ENCODE results near the gene SYCN. TPM values are rescaled to one million over a fixed set of nuclear protein-coding genes. Genes with fewer than 3 reads are reported as not detected.

SYCN gene
- total and polyA plus RNA-seq, 2 donors (not counting 1 experiment from before 2014, with no cell fraction given): not detected

GRCh38 chr19:39170386-39171231 lies 33.5 kb downstream of the SYCN start:
- no peak overlapping the region for H3K4me3 ChIP-seq (ENCODE audit: control extremely low read depth in 1 of 5, extremely low read depth in 1 of 5, insufficient read depth in 1 of 5, low read depth in 2 of 5, low read length in 4 of 5)
- no peak overlapping the region for H3K27ac ChIP-seq (ENCODE audit: low read length in 2 of 2)
- no peaks in the 10 kb centered on the region for H4K20me1 ChIP-seq (ENCODE audit: control insufficient read depth, insufficient read depth, low read length, poor library complexity, severe bottlenecking)
- H3K4me2 ChIP-seq (replicated peaks; ENCODE audit: low read depth, low read length, poor library complexity, severe bottlenecking): no peak overlapping the region
- intact Hi-C loops (cut with micrococcal nuclease): no loop called here
- Mint-ChIP-seq H3K4me3 (no peak overlapping the region), H3K27me3 (no peaks in the 10 kb centered on the region), H3K9me3 (ENCODE audit: insufficient read depth) (no peaks in the 10 kb centered on the region), H3K4me1 (no peaks in the 10 kb centered on the region), H3K27ac (no peak overlapping the region)
- no peaks in the 10 kb centered on the region for H3K79me2 ChIP-seq (ENCODE audit: control insufficient read depth, insufficient read depth, low read length)
- CTCF ChIA-PET: no interaction called here
- H3K9me3 ChIP-seq (ENCODE audit: control extremely low read depth in 1 of 3, control insufficient read depth in 2 of 3, insufficient read depth in 1 of 3, low read length in 2 of 3): no peaks in the 10 kb centered on the region
- no peaks in the 10 kb centered on the region for H3K27me3 ChIP-seq (replicated peaks in 1 of 4; ENCODE audit: control extremely low read depth in 1 of 4, control insufficient read depth in 3 of 4, insufficient read depth in 4 of 4, low read length in 3 of 4)
- ATAC-seq (ENCODE audit: low read depth) (no peak), DNase-seq (no peak)
- TF ChIP-seq EZH2 (IDR thresholded peaks at IDR 0.05; ENCODE audit: borderline replicate concordance, insufficient read depth, low read depth, low read length, poor library complexity, severe bottlenecking): no peak
- TF ChIP-seq, protein P1, sequence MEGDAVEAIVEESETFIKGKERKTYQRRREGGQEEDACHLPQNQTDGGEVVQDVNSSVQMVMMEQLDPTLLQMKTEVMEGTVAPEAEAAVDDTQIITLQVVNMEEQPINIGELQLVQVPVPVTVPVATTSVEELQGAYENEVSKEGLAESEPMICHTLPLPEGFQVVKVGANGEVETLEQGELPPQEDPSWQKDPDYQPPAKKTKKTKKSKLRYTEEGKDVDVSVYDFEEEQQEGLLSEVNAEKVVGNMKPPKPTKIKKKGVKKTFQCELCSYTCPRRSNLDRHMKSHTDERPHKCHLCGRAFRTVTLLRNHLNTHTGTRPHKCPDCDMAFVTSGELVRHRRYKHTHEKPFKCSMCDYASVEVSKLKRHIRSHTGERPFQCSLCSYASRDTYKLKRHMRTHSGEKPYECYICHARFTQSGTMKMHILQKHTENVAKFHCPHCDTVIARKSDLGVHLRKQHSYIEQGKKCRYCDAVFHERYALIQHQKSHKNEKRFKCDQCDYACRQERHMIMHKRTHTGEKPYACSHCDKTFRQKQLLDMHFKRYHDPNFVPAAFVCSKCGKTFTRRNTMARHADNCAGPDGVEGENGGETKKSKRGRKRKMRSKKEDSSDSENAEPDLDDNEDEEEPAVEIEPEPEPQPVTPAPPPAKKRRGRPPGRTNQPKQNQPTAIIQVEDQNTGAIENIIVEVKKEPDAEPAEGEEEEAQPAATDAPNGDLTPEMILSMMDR (IDR thresholded peaks at IDR 0.05): no peak
- POLR2A ChIA-PET: no interaction called here
- no peak overlapping the region for H2AFZ ChIP-seq (ENCODE audit: insufficient read depth, low read depth, low read length, poor library complexity, severe bottlenecking)
- no peak overlapping the region for H3K9ac ChIP-seq (ENCODE audit: low read length)
- peaks cover 0 to 14% of the 10 kb centered on the region in 2 experiments for H3K36me3 ChIP-seq (replicated peaks in 1 of 2; ENCODE audit: control extremely low read depth in 1 of 2, control insufficient read depth in 1 of 2, extremely low read depth in 1 of 2, insufficient read depth in 2 of 2, low read length in 1 of 2)
- H3K4me1 ChIP-seq (ENCODE audit: control insufficient read depth in 2 of 2, insufficient read depth in 2 of 2, low read length in 2 of 2): no peaks in the 10 kb centered on the region
- WGBS (ENCODE audit: insufficient coverage): 97% methylated on average over 16 of the region's 17 CpGs

DNA sequence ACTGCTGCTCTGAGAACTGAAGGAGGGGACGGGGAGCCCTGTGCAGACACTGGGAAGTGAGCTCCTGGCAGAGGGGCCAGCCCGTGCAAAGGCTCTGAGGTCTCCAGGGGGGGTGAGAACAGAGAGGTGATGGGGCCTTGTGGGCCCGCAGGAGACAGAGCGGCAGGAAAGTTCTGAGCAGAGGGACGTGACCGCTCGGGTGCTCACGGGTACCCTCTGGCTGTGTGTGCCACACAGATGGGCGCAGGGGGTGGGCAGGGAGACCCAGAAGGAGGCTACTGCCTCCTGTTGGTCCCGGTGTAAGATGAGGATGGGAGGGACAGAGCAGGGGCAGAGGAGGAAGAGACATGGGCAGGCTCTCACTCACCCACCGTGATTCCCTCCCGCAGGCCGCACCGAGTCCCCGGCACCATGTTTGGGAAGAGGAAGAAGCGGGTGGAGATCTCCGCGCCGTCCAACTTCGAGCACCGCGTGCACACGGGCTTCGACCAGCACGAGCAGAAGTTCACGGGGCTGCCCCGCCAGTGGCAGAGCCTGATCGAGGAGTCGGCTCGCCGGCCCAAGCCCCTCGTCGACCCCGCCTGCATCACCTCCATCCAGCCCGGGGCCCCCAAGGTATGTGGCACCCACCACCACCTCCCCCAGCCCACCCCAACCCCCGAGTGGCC lies 34.8 kb downstream of the SYCN start:
- 97% methylated on average over 36 of the region's 36 CpGs for WGBS (ENCODE audit: insufficient coverage)
- Mint-ChIP-seq H3K9me3 (ENCODE audit: insufficient read depth) (no peaks in the 10 kb centered on the region), H3K27me3 (no peaks in the 10 kb centered on the region), H3K27ac (no peak overlapping the region), H3K4me1 (no peaks in the 10 kb centered on the region), H3K4me3 (no peak overlapping the region)
- Histone ChIP-seq H4K20me1 (ENCODE audit: control insufficient read depth, insufficient read depth, low read length, poor library complexity, severe bottlenecking) (no peaks in the 10 kb centered on the region), H3K36me3 (replicated peaks in 1 of 2; ENCODE audit: control extremely low read depth in 1 of 2, control insufficient read depth in 1 of 2, extremely low read depth in 1 of 2, insufficient read depth in 2 of 2, low read length in 1 of 2) (peaks cover 0 to 12% of the 10 kb centered on the region in 2 experiments), H3K4me1 (ENCODE audit: control insufficient read depth in 2 of 2, insufficient read depth in 2 of 2, low read length in 2 of 2) (no peaks in the 10 kb centered on the region), H3K9ac (ENCODE audit: low read length) (no peak overlapping the region), H3K4me2 (replicated peaks; ENCODE audit: low read depth, low read length, poor library complexity, severe bottlenecking) (no peak overlapping the region), H3K27ac (ENCODE audit: low read length in 2 of 2) (no peak overlapping the region), H3K4me3 (ENCODE audit: control extremely low read depth in 1 of 5, extremely low read depth in 1 of 5, insufficient read depth in 1 of 5, low read depth in 2 of 5, low read length in 4 of 5) (no peak overlapping the region), H3K9me3 (ENCODE audit: control extremely low read depth in 1 of 3, control insufficient read depth in 2 of 3, insufficient read depth in 1 of 3, low read length in 2 of 3) (no peaks in the 10 kb centered on the region), H2AFZ (ENCODE audit: insufficient read depth, low read depth, low read length, poor library complexity, severe bottlenecking) (no peak overlapping the region), H3K79me2 (ENCODE audit: control insufficient read depth, insufficient read depth, low read length) (peaks cover 6% of the 10 kb centered on the region), H3K27me3 (replicated peaks in 1 of 4; ENCODE audit: control extremely low read depth in 1 of 4, control insufficient read depth in 3 of 4, insufficient read depth in 4 of 4, low read length in 3 of 4) (no peaks in the 10 kb centered on the region)
- CTCF ChIA-PET: no interaction called here
- POLR2A ChIA-PET: no interaction called here
- ATAC-seq (ENCODE audit: low read depth) (no peak), DNase-seq (no peak)
- TF ChIP-seq EZH2 (IDR thresholded peaks at IDR 0.05; ENCODE audit: borderline replicate concordance, insufficient read depth, low read depth, low read length, poor library complexity, severe bottlenecking): no peak
- TF ChIP-seq, protein P1 (IDR thresholded peaks at IDR 0.05): no peak
- intact Hi-C loops (cut with micrococcal nuclease): no loop called here
